ENCODE measurements around the gene AP2B1.
"Not testable (repeated sequence)": the region's sequence is repeated elsewhere in the genome, so short reads cannot be mapped to it uniquely, and the experiment has no call there.

The AP2B1 gene

DNA sequence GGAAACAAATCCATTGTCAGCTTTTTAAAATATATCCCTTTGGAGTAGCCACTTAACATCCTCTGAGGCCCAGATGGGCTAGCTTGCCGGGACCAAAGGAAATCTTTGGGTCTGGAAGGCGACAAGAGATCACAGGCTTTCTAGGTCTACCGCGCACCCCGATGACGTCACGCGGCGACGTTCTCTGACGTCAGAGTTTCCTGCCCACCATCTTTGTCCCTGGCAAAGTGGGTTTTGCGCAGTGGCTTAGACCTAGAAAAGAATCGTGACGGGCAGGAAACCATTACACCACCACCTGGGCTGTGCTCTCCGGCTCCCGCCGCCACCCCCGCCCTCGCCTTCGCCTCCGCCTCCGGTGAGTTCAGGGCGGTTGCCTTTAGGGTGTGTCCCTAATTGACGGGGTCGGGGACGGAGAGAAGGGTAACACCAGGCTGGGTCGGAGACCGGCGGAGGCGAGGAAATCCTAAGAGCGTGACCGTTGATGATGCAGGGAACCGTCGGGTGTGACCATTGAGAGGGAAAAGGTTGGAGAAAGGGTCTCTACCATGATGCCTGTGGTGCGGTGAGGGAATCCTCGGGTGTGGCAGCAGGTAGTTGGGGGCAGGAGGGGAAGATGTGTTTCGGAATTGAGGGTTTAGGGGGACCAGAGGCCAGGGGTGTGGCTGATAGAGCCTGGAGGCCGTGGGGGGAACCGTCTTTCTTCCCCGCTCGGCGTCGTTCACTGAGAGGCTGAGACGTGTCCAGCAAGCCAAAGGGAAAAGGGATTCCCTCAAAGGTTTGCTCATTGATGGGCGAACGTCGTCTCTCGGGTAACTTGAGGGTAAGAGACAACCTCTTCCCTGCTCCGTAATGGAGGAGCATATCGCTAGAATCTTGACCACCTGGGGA lies at the start of gene AP2B1:
TSS of gene AP2B1 (plus strand) at position 249 of the 888 bp plus-strand sequence. CDS start 6,709 bp downstream, outside the sequence.
- DNase-seq, result peak; percentile 97 to 99

DNA sequence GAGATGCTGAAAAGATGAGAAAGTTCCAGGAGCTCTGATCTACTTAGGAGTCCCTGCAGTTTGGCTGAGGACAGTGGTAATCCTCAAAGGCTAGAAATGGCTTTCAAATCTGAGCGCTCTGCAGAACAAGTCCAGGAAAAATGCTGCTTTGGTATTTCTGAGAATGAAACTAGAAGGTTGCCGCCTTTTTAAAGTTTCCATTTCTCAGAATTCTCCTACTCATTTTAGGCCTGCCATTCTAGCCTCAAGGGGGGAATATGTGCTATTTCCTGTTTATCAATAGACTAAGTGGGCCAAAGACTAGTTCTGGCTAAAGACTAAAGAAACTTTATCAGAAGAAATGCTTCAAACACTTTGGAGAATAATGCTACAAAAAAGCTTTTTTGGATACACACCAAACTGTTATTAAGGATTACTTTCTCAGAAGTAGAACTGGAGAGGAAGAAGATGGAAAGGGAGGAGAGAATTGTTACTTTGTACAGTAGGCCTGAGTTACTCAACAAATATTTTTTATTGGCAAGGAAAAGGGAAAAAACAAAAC lies 49.5 kb upstream of the AP2B1 start, which contains the start of gene SLFN12L:
TSS of gene SLFN12L (minus strand) at position 78 of the 541 bp plus-strand sequence. CDS start 15,314 bp downstream, outside the sequence.
- peak; percentile 41 to 86 for DNase-seq

DNA sequence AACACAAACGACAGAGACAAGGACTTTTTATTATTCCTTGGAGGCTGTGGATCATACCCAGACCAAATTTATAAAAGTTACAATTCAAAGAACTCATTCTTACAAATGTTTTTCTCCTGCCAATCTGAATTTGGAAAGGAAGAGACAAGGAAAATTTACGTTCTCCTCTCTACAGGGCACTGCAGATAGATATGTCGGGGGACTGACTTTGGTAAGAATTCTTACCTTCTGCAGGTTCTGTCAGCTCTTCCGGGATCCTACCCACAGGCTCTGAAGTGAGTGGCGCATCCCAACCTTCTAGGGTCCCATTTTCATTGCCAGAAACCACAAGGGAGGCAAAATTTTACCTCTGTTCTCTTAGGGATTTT lies 47.5 kb upstream of the AP2B1 start:
- DNase-seq, result no peak

- peak; percentile 63 to 64 for DNase-seq
These were observed 46.3 kb upstream of the AP2B1 start for GRCh38 chr17:35540589-35541404.

DNA sequence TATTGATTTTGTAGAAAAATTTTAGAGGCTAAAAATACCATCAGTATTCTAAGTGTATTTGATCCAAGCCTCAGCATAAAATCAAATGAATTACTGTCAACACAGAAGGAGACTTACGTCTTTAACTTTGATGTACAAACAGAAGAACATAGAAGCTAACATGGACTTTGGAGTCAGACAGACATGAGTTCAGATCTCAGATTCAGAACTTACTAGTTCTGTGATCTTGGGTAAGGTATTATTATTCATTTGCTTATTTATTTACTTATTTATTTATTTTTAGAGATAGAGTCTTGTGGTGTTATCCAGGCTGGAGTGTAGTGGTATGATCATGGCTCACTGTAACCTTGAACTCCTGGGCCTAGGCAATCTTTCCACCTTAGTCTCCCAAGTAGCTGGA lies 45.7 kb upstream of the AP2B1 start:
- DNase-seq, result no peak

DNA sequence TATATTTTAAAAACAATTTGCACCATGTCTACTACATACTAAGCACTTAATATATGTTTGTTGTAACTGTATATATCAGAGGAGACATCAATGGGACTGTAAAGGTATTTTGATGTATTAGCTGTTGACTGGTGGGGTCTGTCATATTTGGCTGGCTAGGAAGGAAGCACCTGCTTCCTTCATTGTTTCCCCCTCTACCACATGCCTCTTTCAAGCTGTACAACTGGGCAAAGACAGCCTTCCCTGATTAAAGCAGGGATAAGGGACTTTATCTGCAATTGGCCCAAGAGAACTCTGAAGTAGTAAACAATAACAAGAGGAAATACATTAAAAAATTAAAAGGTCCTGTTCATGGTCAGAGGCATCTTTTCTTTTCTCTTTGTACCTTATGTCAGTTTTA lies 44.1 kb upstream of the AP2B1 start:
- no peak for DNase-seq

- DNase-seq, result no peak
These were observed 43.3 kb upstream of the AP2B1 start for GRCh38 chr17:35543856-35544255.

GRCh38 chr17:35545150-35545549 lies 42.0 kb upstream of the AP2B1 start:
- DNase-seq, result no peak

DNA sequence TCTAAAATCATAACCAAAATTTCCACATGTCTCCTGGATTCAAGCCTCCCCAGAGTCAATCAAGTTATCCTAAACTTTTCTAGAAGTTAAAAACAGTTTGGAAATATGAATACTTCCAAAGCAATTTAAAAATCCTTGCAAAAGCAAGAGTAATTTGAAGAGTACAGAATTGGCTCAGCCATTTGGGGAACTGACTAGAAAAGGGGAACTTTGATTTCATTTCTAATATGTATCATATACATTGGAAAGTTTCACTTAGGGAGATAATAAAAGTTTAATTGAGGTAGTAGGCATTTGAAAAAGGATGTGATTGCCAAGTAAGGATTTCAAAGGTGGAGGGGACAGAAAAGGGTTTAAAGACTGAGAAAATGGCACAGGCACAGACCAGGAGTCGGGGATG lies 40.6 kb upstream of the AP2B1 start:
- no peak for DNase-seq

DNA sequence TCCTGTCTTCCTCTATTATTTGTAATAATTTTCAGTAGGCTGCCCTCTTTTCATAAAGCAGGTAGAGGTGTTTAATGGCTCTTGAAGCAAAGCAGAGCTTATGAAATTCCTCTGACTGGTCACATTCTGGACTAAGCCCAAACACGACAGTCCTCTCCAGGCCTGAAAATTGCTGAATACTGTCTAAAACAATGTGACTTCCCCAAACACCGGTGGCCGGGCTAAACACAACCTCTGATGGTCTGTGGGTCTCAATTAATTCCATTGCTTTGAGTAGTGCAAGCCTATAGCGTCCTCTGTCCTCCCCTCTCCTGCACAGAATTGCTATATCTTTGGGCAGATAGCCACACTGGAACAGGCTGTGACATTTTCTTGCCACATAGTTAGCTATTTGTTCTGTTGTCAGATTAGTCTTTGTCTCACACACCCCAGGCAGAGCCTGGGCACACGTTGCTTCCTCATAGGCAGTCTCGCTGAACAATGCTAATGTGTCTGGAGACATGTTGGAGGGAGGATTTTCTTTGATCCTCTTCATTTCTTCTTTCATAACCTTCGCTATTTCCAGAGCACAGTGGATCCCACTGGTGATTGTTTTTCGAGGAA lies 38.8 kb upstream of the AP2B1 start:
- no peak for DNase-seq

GRCh38 chr17:35548978-35549377 lies 38.1 kb upstream of the AP2B1 start:
- no peak for DNase-seq

- DNase-seq, result no peak
These were observed 33.8 kb upstream of the AP2B1 start for GRCh38 chr17:35553310-35553709.

GRCh38 chr17:35554668-35555067 lies 32.5 kb upstream of the AP2B1 start:
- no peak for DNase-seq

- no peak for DNase-seq
These were observed 31.4 kb upstream of the AP2B1 start for GRCh38 chr17:35555691-35556090.

DNA sequence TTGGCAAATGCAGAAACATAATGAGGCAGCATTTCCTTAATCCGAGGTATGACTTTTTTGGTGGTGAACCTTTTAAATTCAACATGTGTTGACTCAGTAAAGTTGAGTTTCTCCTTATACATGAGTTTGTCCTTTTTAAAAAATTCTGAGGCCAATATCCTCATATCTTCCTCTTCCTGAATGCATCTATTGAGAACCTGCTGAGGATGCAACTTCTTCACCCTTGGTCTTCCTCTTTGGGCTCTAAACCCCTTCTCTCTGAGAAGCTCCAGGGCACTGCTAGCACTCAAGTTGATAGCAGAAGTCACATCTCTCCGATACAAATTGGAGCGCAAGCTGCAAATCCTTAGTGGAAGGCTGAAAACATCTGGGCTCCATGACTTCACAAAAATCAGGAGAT lies 29.8 kb upstream of the AP2B1 start:
- no peak for DNase-seq

DNA sequence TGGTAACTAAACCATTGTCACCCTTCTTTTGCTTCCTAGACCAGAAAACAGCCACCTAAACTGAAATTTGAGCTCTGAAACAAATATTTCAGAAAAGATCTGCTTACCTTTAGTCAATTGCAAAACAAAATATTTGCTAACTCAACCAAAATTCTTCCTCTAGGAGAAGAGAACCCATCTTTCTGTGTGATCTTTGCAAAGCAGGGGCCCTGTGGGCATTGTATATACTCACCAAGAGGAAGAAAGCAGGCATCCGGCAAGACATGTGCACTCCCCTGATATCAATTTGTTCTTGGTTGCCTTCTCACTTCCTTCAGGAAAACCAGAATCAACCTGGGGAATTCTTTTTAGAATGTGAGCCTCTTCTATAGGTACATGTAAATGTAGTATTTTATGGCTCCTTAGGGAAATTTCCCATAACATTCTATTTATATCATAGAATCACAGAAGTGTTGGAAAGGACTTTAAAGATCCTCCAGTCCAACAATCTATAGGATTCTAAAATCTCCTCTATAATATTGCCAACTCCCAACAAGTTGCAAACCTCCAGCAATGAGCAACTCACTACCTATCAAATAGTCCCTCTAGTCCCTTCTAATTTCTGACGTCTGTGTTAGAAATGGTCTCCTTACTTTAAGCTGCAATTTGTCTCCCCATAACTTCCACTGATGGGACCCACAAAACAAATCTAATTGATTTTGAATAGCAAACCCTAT lies 27.5 kb upstream of the AP2B1 start:
- no peak for DNase-seq

DNA sequence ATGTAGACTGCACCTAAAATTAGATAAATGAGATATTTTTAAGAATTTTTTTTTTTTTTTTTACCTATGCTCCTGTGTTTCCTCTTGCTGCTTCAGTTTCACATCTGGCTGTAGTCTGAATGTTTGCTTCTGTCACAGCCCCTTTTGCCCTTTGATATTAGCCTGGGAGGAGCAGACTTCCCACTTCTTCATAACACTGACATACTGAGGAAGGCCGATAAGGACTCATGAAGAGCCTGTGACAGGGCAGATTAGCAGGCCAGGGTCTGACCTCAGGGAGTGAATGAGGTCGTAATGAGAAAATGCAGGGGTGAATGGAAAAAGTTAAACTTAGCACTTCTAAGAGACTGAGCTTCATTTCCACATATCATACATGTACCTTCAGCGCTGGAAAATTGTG lies 26.4 kb upstream of the AP2B1 start, which contains the start of gene SLFN14:
TSS of gene SLFN14 (minus strand) at position 117 of the 400 bp plus-strand sequence. CDS start 2,757 bp downstream, outside the sequence.
- DNase-seq, result no peak

- not testable (repeated sequence) for DNase-seq
These were observed 23.9 kb upstream of the AP2B1 start for GRCh38 chr17:35563181-35563580.

- no peak for DNase-seq
These were observed 20.2 kb upstream of the AP2B1 start for GRCh38 chr17:35566968-35567367.

DNA sequence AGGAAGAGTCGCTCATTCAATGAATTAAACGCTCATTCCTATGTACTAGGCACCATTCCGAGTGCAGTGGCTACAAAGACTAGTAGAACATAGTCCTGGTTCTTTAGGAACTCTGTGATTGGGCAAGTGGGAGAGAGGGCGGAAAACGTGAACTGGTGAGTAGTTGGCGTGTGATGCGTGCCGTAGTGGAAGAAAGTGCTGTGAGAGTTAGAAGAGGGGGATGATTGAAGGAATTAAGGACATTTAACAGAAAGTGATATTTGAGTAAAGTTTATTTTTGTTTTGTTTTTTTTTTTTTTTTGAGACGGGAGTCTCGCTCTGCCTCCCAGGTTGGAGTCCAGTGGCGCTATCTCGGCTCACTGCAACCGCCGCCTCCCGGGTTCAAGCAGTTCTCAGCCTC lies 18.6 kb upstream of the AP2B1 start:
- peak in 1 of 2 donors; percentile 42 for DNase-seq

- DNase-seq, result no peak
These were observed 17.7 kb upstream of the AP2B1 start for GRCh38 chr17:35569405-35569804.

- DNase-seq, result no peak
These were observed 11.4 kb upstream of the AP2B1 start for GRCh38 chr17:35575759-35576158.
